GM12892 (cell line): ENCODE measurements around the gene SLC15A5.

Experiments used
- DNase-seq: peaks from one replicate; pipeline ENCODE4 v3.0.0; 2011; ENCODE audit not compliant: insufficient read length
- FAIRE-seq: peaks from 2 replicates; lab custom pipeline; 2011; peaks lifted over from hg19 to GRCh38; lab: Jason Lieb, UNC
- POLR2A ChIP-seq: IDR thresholded peaks from 2 replicates; pipeline ENCODE4 v1.6.1; 2011; ENCODE audit warnings: low read depth, low read length, control low read depth
- POLR2AphosphoS5 ChIP-seq: IDR thresholded peaks from 2 replicates; pipeline ENCODE4 v1.6.1; 2011; ENCODE audit warnings: low read depth, low read length, control low read depth
- TAF1 ChIP-seq: IDR thresholded peaks from 2 replicates; pipeline ENCODE4 v1.6.1; 2011; ENCODE audit warnings: low read depth, mild to moderate bottlenecking, control low read depth, low read length, borderline replicate concordance

The SLC15A5 gene

GRCh38 chr12:16218934-16219751, 58.3 kb downstream of the SLC15A5 start:
- DNase-seq: no peak
- TF ChIP-seq POLR2AphosphoS5: no peak
- no peak for TF ChIP-seq TAF1
- TF ChIP-seq POLR2A: no peak
- FAIRE-seq: no peak

GRCh38 chr12:16218234-16218633, 59.3 kb downstream of the SLC15A5 start:
- TF ChIP-seq POLR2AphosphoS5: no peak
- no peak for TF ChIP-seq TAF1
- TF ChIP-seq POLR2A: no peak
- FAIRE-seq (no peak), DNase-seq (no peak)

GRCh38 chr12:16211731-16212130, 65.8 kb downstream of the SLC15A5 start:
- TF ChIP-seq POLR2A (no peak), POLR2AphosphoS5 (no peak)
- no peak for DNase-seq
- no peak for FAIRE-seq

GRCh38 chr12:16198884-16199283, 78.6 kb downstream of the SLC15A5 start:
- TF ChIP-seq TAF1 (no peak), POLR2AphosphoS5 (no peak), POLR2A (no peak)
- DNase-seq (no peak), FAIRE-seq (no peak)

- TF ChIP-seq POLR2AphosphoS5: no peak
- TF ChIP-seq TAF1: no peak
- TF ChIP-seq POLR2A: no peak
- no peak for FAIRE-seq
- DNase-seq: no peak
These were observed 79.9 kb downstream of the SLC15A5 start for GRCh38 chr12:16197600-16197999.

- no peak for TF ChIP-seq POLR2AphosphoS5
- no peak for TF ChIP-seq POLR2A
- no peak for TF ChIP-seq TAF1
- FAIRE-seq: no peak
- no peak for DNase-seq
These were observed 87.6 kb downstream of the SLC15A5 start for GRCh38 chr12:16189849-16190248.

- DNase-seq: no peak
- TF ChIP-seq POLR2AphosphoS5 (no peak), POLR2A (no peak), TAF1 (no peak)
- no peak for FAIRE-seq
These were observed 89.8 kb downstream of the SLC15A5 start for GRCh38 chr12:16187660-16188059.

GRCh38 chr12:16184681-16185080, 92.8 kb downstream of the SLC15A5 start:
- DNase-seq (no peak), FAIRE-seq (no peak)
- TF ChIP-seq TAF1 (no peak), POLR2AphosphoS5 (no peak), POLR2A (no peak)

GRCh38 chr12:16183541-16183940, 93.9 kb downstream of the SLC15A5 start:
- no peak for FAIRE-seq
- TF ChIP-seq POLR2A: no peak
- no peak for TF ChIP-seq POLR2AphosphoS5
- TF ChIP-seq TAF1: no peak
- DNase-seq: no peak

GRCh38 chr12:16175840-16176239, 101.6 kb downstream of the SLC15A5 start:
- DNase-seq: no peak
- no peak for FAIRE-seq
- TF ChIP-seq POLR2A: no peak
- no peak for TF ChIP-seq POLR2AphosphoS5
- no peak for TF ChIP-seq TAF1

GRCh38 chr12:16174282-16174681, 103.2 kb downstream of the SLC15A5 start:
- TF ChIP-seq POLR2A (no peak), POLR2AphosphoS5 (no peak), TAF1 (no peak)
- DNase-seq (no peak), FAIRE-seq (no peak)

GRCh38 chr12:16171348-16171747, 106.1 kb downstream of the SLC15A5 start:
- TF ChIP-seq POLR2A: no peak
- no peak for TF ChIP-seq TAF1
- no peak for TF ChIP-seq POLR2AphosphoS5
- no peak for FAIRE-seq
- DNase-seq: no peak

GRCh38 chr12:16168078-16168477, 109.4 kb downstream of the SLC15A5 start:
- FAIRE-seq: no peak

More at GRCh38 chr12:16168078-16168477, 109.4 kb downstream of the SLC15A5 start:
- no peak for TF ChIP-seq TAF1
- TF ChIP-seq POLR2A: no peak
- TF ChIP-seq POLR2AphosphoS5: no peak
- no peak for DNase-seq
